BLaER1 treated with 17β-estradiol and CSF1 and Interleukin-3, amounts not matched to agents 10 nM and 100 nM (cell line): Measurements from ENCODE around the gene CCHCR1.

Source experiments
- H3K27ac ChIP-seq, 11 experiments: shearing (Covaris generic); formaldehyde crosslinking; 2 replicates each; pipeline ENCODE4 v1.8.1; 2022
- H3K27me3 ChIP-seq, 11 experiments: shearing (Covaris generic); formaldehyde crosslinking; 2 replicates each; pipeline ENCODE4 v1.8.1; 2022
- H3K36me3 ChIP-seq, 11 experiments: shearing (Covaris generic); formaldehyde crosslinking; 2 replicates each; pipeline ENCODE4 v1.8.1; 2022
- H3K4me1 ChIP-seq, 10 experiments: shearing (Covaris generic); formaldehyde crosslinking; 2 replicates each; pipeline ENCODE4 v1.8.1; 2022
- H3K4me2 ChIP-seq, 11 experiments: shearing (Covaris generic); formaldehyde crosslinking; 2 replicates each; pipeline ENCODE4 v1.8.1; 2022
- H3K4me3 ChIP-seq, 10 experiments: shearing (Covaris generic); formaldehyde crosslinking; 2 replicates each; pipeline ENCODE4 v1.8.1; 2022
- H3K9ac ChIP-seq, 11 experiments: shearing (Covaris generic); formaldehyde crosslinking; 2 replicates each; pipeline ENCODE4 v1.8.1; 2022
- H3K9me3 ChIP-seq, 11 experiments: shearing (Covaris generic); formaldehyde crosslinking; replicated peaks in 1 of 11; 2 replicates each; pipeline ENCODE4 v1.8.1; 2022
- H4K20me1 ChIP-seq, 11 experiments: shearing (Covaris generic); formaldehyde crosslinking; 2 replicates each; pipeline ENCODE4 v1.8.1; 2022
- Cebpa-rat ChIP-seq, 11 experiments: shearing (Covaris generic); IDR thresholded peaks; 2 replicates each; pipeline ENCODE4 v1.8.1; 2022

CCHCR1 gene

DNA sequence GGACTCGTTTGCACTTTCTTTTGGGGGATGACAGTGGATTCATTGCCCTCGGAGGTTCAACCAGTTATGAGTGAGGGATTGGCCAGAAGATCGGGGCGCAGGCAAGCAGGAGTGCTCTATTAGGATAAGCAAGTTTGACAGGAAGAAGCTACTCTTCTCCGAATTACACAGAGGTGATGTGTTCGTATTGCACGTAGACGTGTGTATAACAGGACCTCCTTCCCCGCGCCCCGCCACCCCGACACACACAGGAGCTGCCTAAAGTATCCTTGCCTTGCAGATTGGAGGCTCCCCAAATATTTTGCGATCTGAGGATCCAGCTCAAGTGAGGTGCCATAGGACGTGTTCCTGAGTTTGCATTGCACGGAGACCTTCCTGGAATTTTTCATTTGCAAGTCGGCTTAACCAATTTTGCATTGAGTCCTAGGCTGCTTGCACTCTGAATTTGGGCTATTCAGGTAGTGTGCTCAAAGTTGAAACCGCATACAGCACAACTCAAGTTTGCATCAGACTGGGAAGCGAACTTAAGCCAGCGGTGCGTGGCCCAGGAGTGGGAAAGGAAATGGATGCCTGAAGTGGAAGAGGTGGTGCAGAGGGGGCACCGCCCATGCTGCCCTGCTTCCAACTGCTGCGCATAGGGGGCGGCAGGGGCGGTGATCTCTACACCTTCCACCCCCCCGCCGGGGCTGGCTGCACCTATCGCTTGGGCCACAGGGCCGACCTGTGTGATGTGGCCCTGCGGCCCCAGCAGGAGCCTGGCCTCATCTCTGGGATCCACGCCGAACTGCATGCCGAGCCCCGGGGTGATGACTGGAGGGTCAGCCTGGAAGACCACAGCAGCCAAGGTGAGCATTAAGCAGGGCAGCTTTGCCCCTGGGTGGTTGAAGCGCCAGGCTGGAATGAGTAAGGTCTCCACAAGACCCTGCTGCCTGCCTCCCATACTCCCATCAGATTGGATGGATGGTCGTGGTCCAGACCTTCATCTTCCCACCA is 1.6 kb upstream of the CCHCR1 start:
- Histone ChIP-seq H3K4me2 (peak overlapping the region; percentile 91 to 99 (median 95)), H3K9me3 (no peaks in the 10 kb centered on the region), H3K4me1 (peaks cover 23 to 46% (median 36%) of the 10 kb centered on the region in 10 experiments), H4K20me1 (peaks cover 0 to 14% (median 0%) of the 10 kb centered on the region in 11 experiments; a peak in 3 of 22 replicates), H3K36me3 (peaks cover 16 to 65% (median 45%) of the 10 kb centered on the region in 11 experiments; a peak in 21 of 22 replicates), H3K27ac (peak overlapping the region in 9 of 11 experiments; percentile 49 to 78 (median 68); a peak in 17 of 22 replicates), H3K4me3 (peak overlapping the region; percentile 70 to 92 (median 86)), H3K27me3 (no peaks in the 10 kb centered on the region), H3K9ac (peak overlapping the region; percentile 58 to 87 (median 81))
- no peak for TF ChIP-seq Cebpa-rat (IDR thresholded peaks at IDR 0.05)

GRCh38 chr6:31158140-31158862 is 699 bp upstream of the CCHCR1 start, which contains the start of gene TCF19:
TSS of gene TCF19 (plus strand) at chr6:31158589. CDS start at chr6:31159470, 881 bp downstream.
- Histone ChIP-seq H4K20me1 (peaks cover 0 to 14% (median 0%) of the 10 kb centered on the region in 11 experiments; a peak in 3 of 22 replicates), H3K36me3 (peaks cover 18 to 61% (median 44%) of the 10 kb centered on the region in 11 experiments; a peak in 21 of 22 replicates), H3K27me3 (no peaks in the 10 kb centered on the region), H3K4me1 (peaks cover 23 to 46% (median 36%) of the 10 kb centered on the region in 10 experiments), H3K27ac (peak within 1 kb of the TSS; percentile 38 to 82 (median 71); a peak in 19 of 22 replicates), H3K4me2 (peak within 1 kb of the TSS; percentile 92 to 99 (median 95)), H3K9me3 (no peaks in the 10 kb centered on the region), H3K4me3 (peak within 1 kb of the TSS; percentile 70 to 92 (median 86)), H3K9ac (peak within 1 kb of the TSS; percentile 77 to 87 (median 83))
- no peak for TF ChIP-seq Cebpa-rat (IDR thresholded peaks at IDR 0.05)

DNA sequence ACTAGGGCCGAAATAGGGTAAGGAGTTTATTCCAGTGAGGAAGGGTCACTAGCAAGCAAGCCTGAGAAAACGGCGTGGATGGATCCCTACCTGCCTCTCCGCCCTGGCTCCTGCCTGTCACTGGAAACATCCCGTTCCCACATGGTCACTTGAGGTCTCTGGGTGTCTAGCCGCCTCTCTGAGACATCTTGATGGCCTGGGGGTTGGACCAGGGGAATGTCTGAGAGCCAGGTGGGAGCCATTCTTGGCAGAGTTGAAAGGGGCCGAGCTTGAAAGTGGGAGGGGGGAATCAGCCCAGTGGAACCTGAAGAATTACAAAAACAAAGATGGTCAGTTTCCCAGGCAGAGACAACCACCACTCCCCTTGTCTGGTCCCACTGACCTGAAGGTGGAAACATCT is 961 bp downstream of the CCHCR1 start:
- Histone ChIP-seq H3K4me3 (no peak overlapping the region; a peak in 1 of 20 replicates), H3K27ac (no peak overlapping the region), H3K4me2 (peak overlapping the region; percentile 75 to 97 (median 87); a peak in 19 of 22 replicates), H3K9me3 (no peaks in the 10 kb centered on the region), H3K4me1 (peaks cover 23 to 49% (median 36%) of the 10 kb centered on the region in 10 experiments), H4K20me1 (peaks cover 0 to 5% (median 0%) of the 10 kb centered on the region in 11 experiments; a peak in 1 of 22 replicates), H3K9ac (peak overlapping the region in 1 of 11 experiments; percentile 85; a peak in 4 of 22 replicates), H3K36me3 (peaks cover 18 to 50% (median 28%) of the 10 kb centered on the region in 11 experiments; a peak in 21 of 22 replicates), H3K27me3 (no peaks in the 10 kb centered on the region)
- TF ChIP-seq Cebpa-rat (IDR thresholded peaks at IDR 0.05), result no peak

DNA sequence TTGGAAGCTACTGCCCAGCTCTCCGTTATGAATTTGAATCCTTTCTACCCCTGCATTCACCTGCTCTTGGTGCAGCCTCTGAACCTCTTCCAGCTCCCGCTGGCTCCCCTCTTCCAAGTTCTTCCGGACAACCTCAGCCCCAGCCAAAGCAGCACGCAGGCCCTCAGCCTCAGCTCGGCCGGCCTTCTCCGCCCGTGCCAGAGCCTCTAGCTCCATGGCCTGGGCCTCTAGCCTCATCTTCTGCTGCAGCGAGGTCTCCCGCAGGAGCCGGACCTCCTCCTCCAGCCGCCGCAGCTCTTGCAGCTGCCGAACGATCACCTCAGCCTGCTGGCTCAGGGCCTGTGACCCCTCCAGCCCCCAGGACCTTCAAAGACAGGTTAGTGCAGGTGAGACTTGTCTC is 3.2 kb downstream of the CCHCR1 start:
- Histone ChIP-seq H3K4me2 (no peak overlapping the region), H3K4me1 (peaks cover 14 to 30% (median 17%) of the 10 kb centered on the region in 10 experiments), H3K4me3 (no peak overlapping the region), H3K27ac (no peak overlapping the region), H3K9me3 (no peaks in the 10 kb centered on the region), H3K27me3 (no peaks in the 10 kb centered on the region), H4K20me1 (peaks cover 0 to 1% (median 0%) of the 10 kb centered on the region in 11 experiments; a peak in 2 of 22 replicates), H3K9ac (0 out of 22 replicates have a peak overlapping the region, but pooled peaks of 1 of the 11 experiments have one; percentile 31), H3K36me3 (peaks cover 28 to 60% (median 43%) of the 10 kb centered on the region in 11 experiments; a peak in 21 of 22 replicates)
- TF ChIP-seq Cebpa-rat (IDR thresholded peaks at IDR 0.05), result no peak

DNA sequence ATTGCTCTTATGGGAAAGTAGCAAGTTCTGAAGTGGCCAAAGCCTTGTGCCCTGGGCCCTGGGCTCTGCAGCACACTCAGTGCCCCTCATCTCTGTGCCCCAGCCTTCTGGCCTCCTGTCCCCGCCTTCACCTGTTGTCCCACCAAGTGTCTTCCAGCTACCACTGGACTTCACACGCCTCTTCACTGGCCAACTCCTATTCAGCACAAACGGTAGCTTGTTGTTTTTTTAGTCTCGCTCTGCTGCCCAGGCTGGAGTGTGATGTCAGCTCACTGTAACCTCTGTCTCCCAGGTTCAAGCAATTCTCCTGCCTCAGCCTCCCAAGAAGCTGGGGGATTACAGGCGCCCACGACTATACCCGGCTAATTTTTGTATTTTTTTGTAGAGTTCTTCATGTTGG is 4.8 kb downstream of the CCHCR1 start:
- Histone ChIP-seq H4K20me1 (no peaks in the 10 kb centered on the region; a peak in 2 of 22 replicates), H3K4me2 (no peak overlapping the region)
- no peak for TF ChIP-seq Cebpa-rat (IDR thresholded peaks at IDR 0.05)

GRCh38 chr6:31149827-31150447 is 7.7 kb downstream of the CCHCR1 start:
- Histone ChIP-seq H3K27me3 (no peaks in the 10 kb centered on the region), H3K4me1 (peaks cover 0 to 9% (median 0%) of the 10 kb centered on the region in 10 experiments; a peak in 3 of 20 replicates), H3K4me2 (no peak overlapping the region), H3K9me3 (no peaks in the 10 kb centered on the region), H4K20me1 (peaks cover 0 to 2% (median 0%) of the 10 kb centered on the region in 11 experiments; a peak in 2 of 22 replicates), H3K36me3 (peaks cover 25 to 74% (median 46%) of the 10 kb centered on the region in 11 experiments; a peak in 21 of 22 replicates), H3K4me3 (no peak overlapping the region), H3K9ac (no peak overlapping the region), H3K27ac (no peak overlapping the region)
- no peak for TF ChIP-seq Cebpa-rat (IDR thresholded peaks at IDR 0.05)

More for the DNA sequence above, 4.8 kb downstream of the CCHCR1 start:
- Histone ChIP-seq H3K4me3 (no peak overlapping the region), H3K9me3 (no peaks in the 10 kb centered on the region), H3K4me1 (peaks cover 8 to 23% (median 11%) of the 10 kb centered on the region in 10 experiments; a peak in 19 of 20 replicates), H3K27me3 (no peaks in the 10 kb centered on the region), H3K27ac (no peak overlapping the region), H3K9ac (0 out of 22 replicates have a peak overlapping the region, but pooled peaks of 1 of the 11 experiments have one; percentile 18), H3K36me3 (peaks cover 31 to 70% (median 45%) of the 10 kb centered on the region in 11 experiments; a peak in 21 of 22 replicates)

- peaks cover 0 to 6% (median 0%) of the 10 kb centered on the region in 11 experiments; a peak in 2 of 22 replicates for H4K20me1 ChIP-seq
- no peak overlapping the region for H3K4me2 ChIP-seq
- no peaks in the 10 kb centered on the region for H3K9me3 ChIP-seq
- H3K27me3 ChIP-seq, result no peaks in the 10 kb centered on the region
- 0 out of 22 replicates have a peak overlapping the region, but pooled peaks of 1 of the 11 experiments have one; percentile 11 for H3K9ac ChIP-seq
- H3K36me3 ChIP-seq, result peaks cover 31 to 66% (median 46%) of the 10 kb centered on the region in 11 experiments
- no peak for TF ChIP-seq Cebpa-rat (IDR thresholded peaks at IDR 0.05)
- no peak overlapping the region for H3K4me3 ChIP-seq
- H3K4me1 ChIP-seq, result no peaks in the 10 kb centered on the region
- H3K27ac ChIP-seq, result no peak overlapping the region
Observed at GRCh38 chr6:31145386-31145785, 12.2 kb downstream of the CCHCR1 start.

- H3K9ac ChIP-seq, result no peak overlapping the region
- H3K4me2 ChIP-seq, result no peak overlapping the region
- H3K4me3 ChIP-seq, result no peak overlapping the region
- H4K20me1 ChIP-seq, result peaks cover 0 to 6% (median 0%) of the 10 kb centered on the region in 11 experiments; a peak in 2 of 22 replicates
- TF ChIP-seq Cebpa-rat (IDR thresholded peaks at IDR 0.05), result no peak
- H3K27me3 ChIP-seq, result no peaks in the 10 kb centered on the region
- H3K27ac ChIP-seq, result no peak overlapping the region
- peaks cover 29 to 62% (median 42%) of the 10 kb centered on the region in 11 experiments for H3K36me3 ChIP-seq
- no peaks in the 10 kb centered on the region for H3K9me3 ChIP-seq
- H3K4me1 ChIP-seq, result no peaks in the 10 kb centered on the region
Observed at GRCh38 chr6:31144970-31145340, 12.6 kb downstream of the CCHCR1 start.
